NCI-H2171 treated with DMSO at 0.1 percent for 48 hours (cell line): Measurements from ENCODE around the gene ERBB4.

Experiments used
- DNase-seq: peaks from one replicate; lab custom pipeline; 2025; lab: John Stamatoyannopoulos, UW

The ERBB4 gene

DNA sequence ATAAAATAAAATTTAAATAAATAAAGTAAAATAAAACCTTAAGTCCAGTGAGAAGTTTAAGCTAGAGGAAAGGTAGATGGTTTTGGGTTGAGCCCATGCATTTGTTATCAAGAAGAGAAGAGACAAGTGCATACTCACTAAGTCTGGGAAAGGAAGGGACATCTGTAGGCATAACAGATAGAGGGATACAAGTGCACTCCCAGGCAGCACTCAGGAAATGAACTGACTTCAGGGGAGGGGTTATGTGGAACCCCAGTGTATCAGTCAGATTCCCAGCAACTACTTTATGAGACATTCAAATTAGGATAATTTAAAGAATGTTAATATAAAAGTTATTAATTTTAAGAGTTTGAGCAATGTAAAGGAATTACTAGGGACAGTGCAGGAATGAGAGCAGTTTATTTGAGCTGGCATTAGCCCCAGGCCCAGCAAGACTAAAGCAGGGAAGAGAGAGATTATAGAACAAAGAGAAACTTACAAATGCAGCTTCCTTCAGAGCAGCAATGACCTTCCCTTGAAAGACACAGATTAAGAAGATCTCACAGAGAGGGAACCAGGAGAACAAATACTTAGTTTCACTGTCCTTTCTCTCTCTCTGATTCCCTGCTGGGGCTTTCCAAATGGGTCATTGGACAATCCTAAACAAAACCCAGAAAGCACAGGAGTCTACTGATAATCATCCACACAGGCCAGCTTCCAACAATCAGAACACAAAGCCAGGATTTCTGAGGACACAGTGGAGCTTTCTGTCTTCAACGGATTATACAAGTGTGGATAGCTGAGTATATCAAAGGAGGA lies 109.7 kb downstream of the ERBB4 start:
- no peak for DNase-seq

DNA sequence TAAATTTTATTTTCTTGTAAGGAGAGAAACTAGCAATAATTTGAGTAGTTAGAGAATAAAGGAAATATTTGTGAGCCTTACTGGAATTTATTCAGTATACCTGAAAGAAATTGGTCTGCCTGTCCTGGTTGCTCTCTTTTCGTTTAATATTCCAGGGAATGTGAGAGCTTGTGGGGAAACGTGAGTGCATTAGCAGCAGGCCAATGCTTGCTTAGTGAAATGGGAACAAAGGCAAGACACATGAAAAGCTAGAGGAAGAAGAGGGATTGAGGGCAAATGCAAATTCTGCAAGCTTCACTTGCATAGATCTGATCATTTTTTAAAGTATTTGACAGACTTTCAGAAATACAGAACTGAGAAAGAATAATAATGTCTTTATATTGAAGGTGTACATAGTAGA lies 111.0 kb downstream of the ERBB4 start:
- DNase-seq: no peak

- no peak for DNase-seq
Measured at GRCh38 chr2:212426637-212427412, 111.8 kb downstream of the ERBB4 start.

DNA sequence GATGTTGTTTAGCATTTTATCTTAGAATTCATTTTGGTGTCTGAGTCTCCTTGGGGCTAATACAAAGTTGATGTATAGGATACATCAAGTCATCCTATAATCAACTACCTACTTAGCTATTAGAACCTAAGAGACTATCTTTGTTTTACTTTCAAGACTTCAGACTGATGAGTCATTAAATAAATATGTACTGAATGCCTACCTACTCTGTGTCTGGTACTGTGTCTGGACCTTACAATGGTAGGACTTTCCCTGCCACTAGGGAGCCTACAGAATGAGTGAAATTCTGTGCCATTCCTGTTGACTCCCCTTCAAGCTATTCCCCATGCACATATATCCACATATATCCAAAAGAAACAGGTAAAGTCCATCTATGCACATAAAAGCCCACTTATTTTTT lies 114.5 kb downstream of the ERBB4 start:
- DNase-seq: no peak

DNA sequence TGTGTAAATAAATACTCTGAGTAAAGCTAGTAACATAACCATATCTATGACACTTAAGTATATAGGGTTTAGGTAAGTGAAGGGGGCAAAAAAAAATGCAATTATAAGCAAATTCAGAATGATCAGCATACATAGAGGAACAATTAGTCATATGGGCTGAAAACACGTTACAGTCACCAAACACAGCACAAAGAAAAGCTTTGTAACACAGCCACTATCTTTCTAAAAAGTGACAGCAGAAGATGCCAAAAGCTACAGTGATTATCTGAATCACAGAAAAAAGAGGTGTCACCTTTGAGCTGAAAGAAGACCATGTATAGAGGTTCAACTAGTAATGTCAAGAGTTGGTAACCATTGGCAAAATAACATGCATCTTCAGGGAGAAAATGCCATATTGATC lies 115.5 kb downstream of the ERBB4 start:
- DNase-seq: no peak

GRCh38 chr2:212421556-212422334 lies 116.9 kb downstream of the ERBB4 start:
- no peak for DNase-seq

GRCh38 chr2:212416086-212416485 lies 122.5 kb downstream of the ERBB4 start:
- DNase-seq: no peak

DNA sequence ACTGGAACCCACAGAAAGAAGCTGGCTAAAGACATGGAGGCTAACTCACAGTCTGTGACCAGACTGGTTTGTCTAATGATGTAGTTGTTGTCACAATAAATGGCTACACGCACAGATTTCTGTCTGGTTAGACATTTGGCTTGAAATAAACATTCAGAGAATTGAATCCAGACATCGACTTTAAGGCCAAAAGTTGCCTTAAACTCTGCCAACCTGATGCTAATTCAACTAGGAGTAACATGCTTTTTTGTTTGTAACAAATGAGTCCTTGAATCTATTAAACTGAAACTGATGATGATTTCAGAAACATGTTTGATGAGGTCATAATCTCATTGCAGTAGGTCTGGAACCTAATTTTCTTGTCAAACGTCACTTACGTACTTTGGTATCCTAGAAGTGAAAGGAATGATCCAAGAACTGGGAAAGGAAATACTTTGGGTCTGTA lies 123.8 kb downstream of the ERBB4 start:
- no peak for DNase-seq

DNA sequence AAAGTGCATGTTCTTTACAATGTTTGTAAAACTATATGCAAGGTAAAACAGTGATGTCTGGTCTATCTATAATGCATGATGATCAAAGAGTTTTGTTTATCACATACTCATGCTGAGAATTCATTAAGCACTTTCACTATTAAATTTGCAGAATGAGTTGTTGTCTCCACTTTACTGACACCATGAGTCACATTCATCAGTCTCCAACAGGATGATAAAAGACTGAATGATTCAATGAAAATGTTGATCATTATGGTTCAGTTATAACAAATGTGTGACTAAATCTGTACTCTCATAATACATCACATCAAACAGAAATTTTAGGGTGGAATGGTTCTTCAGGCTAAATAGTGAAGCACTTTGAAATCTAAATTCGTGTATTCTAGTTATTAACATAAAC lies 129.0 kb downstream of the ERBB4 start:
- DNase-seq: no peak

GRCh38 chr2:212408524-212408923 lies 130.1 kb downstream of the ERBB4 start:
- DNase-seq: no peak

DNA sequence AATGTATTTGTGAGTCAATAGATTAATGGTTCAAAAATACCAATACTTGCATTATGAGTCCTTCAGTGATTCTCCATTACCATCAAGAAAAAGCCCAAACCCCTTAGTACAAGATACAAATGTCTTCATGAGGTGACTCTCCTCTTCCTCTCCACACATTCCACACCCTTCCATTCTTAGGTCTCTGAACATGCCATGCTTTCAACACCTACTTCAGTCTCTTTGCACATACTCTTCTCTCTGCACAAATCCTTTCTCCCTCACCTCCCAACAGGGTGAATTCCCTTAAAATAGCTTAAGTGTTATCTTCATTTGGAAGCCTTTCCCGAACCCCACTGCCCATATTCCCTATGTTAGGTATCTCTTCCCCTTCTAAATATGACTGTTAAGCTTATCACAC lies 131.9 kb downstream of the ERBB4 start:
- DNase-seq: no peak

- DNase-seq: no peak
Measured at GRCh38 chr2:212402316-212402715, 136.3 kb downstream of the ERBB4 start.

DNA sequence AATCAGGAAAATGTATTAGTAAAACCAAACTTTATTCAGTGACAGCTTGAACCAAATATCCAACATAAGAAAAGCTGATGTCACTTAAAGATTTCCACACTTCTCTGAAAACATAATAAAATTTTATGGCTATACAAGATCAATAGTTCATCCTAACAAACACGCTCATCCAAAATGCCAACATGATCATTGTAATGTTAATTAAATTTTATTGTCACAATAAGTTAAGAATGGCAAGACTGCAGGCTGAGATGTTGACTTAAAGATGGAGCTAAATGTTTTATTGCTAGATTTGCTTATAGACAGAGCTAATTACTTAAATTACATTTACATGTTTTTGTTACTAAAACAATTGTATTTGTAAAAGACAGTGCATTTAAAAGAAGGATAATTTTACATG lies 140.3 kb downstream of the ERBB4 start:
- no peak for DNase-seq

DNA sequence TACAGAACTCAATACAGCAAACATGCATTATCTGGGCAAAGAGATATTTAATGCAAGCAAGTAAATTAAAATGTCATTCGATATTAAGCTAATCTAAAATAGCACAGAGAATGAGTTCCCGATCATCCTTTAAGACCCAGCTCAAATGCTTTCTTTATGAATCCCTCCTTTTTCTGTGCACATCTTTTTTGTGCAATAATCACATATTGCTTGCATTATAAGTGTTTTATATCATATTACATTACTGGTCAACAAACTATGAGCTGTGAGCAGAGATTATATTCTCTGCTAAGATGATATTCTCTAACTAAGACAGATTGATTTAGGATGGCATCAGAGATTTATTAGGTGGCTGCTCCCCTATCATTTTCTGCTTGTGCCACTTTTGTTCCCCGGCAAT lies 146.1 kb downstream of the ERBB4 start:
- no peak for DNase-seq

- no peak for DNase-seq
Measured at GRCh38 chr2:212392043-212392442, 146.6 kb downstream of the ERBB4 start.

DNA sequence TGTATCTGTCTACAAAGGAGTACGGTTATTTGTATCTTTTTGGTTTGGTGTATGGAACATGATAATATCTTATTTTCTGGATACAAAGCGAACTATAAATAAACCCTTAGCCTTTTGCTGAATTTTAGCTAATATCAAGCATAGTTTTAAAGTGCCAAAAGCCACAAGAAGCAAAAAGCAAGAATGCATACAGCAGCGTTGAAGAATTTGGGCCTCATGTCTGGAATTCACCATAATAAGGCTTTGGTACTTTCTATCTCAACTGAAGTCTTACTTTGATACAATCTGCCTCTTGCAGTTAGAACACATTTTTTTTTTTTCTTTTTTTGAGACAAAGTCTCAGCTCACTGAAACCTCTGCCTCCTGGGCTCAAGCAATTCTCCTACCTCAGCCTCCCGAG lies 151.5 kb downstream of the ERBB4 start:
- no peak for DNase-seq

- DNase-seq: no peak
Measured at GRCh38 chr2:212385241-212385640, 153.4 kb downstream of the ERBB4 start.

- DNase-seq: no peak
Measured at GRCh38 chr2:212384027-212384426, 154.6 kb downstream of the ERBB4 start.

GRCh38 chr2:212381428-212382102 lies 157.0 kb downstream of the ERBB4 start:
- no peak for DNase-seq

- no peak for DNase-seq
Measured at GRCh38 chr2:212379103-212379502, 159.5 kb downstream of the ERBB4 start.

DNA sequence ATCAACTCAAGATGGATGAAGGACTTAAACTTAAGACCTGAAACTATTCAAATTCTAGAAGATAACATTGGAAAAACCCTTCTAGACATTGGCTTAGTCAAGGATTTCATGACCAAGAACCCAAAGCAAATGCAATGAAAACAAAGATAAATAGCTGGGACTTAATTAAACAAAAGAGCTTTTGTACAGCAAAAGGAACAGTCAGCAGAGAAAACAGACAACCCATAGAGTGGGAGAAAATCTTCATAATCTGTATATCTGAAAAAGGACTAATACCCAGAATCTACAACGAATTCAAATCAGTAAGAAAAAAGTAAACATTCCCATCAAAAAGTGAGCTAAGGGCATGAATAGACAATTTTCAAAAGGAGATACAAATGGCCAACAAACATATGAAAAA lies 171.2 kb downstream of the ERBB4 start:
- no peak for DNase-seq
